CD4-positive, alpha-beta T cell treated with Interleukin-17A for 4 hours (primary cell): ENCODE results near the gene GRM1.

Experiments
- DNase-seq: peaks from one replicate; pipeline ENCODE4 v3.0.0-alpha.2; 2020; ENCODE audit warnings: mixed read lengths

The GRM1 gene

DNA sequence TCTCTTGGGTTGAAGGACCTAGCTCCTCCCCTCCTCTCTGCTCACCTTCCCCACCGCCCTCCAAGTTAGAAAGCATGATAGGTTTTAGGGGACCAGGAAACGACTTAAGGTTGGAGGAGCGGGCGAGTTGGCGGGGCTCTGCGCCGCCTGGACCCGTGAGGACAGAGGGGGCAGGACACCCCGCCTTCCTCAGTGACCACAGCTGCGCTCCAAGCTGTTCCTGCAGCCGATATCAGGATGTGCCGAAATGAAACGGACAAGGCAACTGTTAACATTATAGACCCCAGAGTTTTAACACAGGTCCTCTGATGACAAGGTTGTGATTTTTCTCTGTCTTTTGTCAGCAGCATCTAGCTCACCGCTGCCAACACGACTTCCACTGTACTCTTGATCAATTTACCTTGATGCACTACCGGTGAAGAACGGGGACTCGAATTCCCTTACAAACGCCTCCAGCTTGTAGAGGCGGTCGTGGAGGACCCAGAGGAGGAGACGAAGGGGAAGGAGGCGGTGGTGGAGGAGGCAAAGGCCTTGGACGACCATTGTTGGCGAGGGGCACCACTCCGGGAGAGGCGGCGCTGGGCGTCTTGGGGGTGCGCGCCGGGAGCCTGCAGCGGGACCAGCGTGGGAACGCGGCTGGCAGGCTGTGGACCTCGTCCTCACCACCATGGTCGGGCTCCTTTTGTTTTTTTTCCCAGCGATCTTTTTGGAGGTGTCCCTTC is at the start of gene GRM1:
GRM1 (plus strand) TSS at position 212 of the 722 bp plus-strand sequence; CDS start at position 668, 456 bp downstream.
- DNase-seq: no peak

DNA sequence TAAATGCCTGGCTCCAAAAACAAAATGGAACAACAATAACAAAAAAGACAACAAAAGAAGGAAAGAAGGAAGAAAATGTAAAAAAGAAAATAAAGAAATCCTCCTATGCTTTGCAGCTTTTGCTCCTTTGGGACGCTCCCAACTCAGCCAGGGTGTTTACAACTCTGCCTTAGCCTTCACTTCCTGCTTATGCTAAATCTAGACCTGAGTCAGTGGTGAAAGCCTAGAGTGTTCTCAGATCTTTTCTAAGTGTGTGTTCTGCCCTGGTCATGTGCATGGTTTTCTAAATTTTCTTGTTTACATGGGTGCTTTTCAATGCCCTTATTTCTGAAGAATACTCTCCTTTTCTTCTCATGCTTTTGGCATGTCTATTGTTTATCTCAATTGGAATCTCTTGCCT is 19.5 kb upstream of the GRM1 start:
- DNase-seq: no peak

DNA sequence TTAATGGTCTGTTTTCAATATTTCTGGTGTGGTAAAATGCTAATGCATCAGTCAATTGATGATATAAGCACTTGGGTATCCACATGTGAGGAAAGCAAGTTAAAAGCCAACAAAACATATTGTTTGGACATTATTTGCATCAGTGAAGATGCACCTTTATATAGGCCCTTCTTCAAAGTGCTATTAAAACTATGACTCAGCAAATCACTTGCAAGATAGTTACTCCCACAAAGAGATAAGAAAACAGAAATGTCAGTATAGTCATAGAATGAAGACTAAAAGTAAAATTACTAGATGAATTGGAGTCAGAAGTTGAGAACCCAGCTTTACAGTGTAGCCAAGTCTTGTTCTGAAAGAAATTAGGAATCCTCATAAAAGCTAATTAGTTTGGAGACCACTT is 14.6 kb upstream of the GRM1 start:
- DNase-seq: no peak

DNA sequence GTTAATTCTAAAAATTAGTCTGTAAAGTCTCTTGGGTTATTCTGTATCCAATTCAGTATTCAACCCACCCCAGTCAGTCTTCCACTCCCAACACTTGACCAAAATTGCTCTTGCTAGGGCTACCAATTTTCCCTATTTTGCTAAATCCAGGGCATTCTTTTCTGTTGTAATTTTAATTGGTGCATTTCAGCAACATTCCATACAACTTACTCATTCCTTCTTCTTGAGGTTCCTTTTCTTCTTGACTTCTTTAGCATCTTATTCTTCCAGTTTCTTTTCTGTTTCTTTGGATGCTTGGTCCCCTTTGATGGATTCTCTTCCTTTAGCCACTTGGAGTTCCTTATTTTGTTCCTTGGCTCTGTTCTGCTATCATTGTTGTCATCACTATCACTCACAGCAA is 11.2 kb upstream of the GRM1 start:
- DNase-seq: no peak

DNA sequence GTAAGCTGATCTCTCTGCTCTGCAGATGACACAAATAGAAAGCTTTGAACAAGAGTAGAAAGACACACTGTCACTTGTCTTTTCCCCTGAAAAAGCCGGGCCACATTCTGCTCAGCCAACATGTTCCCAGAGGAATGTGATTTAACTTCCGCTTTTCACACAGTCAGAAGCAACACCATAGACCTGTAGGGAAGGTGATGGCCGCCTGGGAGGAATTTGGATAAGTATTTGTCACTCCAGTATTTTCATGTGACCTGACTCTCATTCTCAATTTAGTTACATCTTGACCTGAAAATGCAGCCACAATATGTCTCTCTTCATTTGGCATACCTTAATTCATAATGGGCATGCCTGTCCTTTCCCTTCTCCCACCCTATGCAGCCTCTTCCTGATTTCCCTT is 2.0 kb upstream of the GRM1 start:
- DNase-seq: no peak

- no peak for DNase-seq
Measured at GRCh38 chr6:146027586-146028251, 1.1 kb upstream of the GRM1 start.

- DNase-seq: peak; percentile 32
Measured at GRCh38 chr6:146028252-146028795, 538 bp upstream of the GRM1 start.

- DNase-seq: no peak
Measured at GRCh38 chr6:146029573-146030184, 817 bp downstream of the GRM1 start.

GRCh38 chr6:146032387-146032786 is 3.5 kb downstream of the GRM1 start:
- DNase-seq: no peak

DNA sequence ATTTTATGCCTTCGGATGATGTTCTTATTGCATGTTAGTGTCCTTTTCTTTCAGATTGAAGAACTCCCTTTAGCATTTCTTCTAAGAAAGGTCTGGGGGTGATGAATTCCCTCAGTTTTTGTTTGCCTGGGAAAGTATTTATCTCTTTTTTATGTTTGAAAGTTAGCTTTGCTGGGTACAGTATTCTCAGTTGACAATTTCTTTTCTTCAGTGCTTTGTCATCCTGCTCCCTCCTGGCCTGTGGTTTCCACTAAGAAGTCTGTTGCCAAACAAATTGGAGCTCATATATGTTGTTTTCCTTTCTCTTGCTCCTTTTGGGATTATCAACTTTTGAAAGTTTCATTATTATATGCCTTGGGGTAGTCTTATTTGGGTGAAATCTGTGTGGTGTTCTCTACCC is 11.5 kb downstream of the GRM1 start:
- DNase-seq: no peak

- no peak for DNase-seq
Measured at GRCh38 chr6:146041282-146041681, 12.4 kb downstream of the GRM1 start.

DNA sequence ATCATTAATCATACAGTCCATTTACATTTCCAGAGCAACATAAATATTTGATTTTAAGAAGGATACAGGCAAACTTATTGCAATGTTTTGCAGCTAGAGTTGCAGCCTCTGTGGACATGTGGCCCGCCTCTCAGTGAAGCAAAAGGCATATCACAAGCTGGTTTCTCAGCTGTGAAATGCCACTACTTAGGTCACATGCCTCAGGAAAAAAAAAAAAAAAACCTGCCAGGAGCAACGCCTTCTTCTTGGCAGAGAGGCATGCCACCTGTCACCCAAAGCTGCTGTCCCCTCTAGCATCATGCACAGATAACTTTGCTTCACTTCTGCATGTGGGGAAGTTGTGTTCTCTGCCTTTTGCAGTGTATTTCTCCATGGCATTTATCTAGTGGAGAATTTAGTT is 18.5 kb downstream of the GRM1 start:
- DNase-seq: no peak

- DNase-seq: no peak
Measured at GRCh38 chr6:146050168-146050567, 21.3 kb downstream of the GRM1 start.

DNA sequence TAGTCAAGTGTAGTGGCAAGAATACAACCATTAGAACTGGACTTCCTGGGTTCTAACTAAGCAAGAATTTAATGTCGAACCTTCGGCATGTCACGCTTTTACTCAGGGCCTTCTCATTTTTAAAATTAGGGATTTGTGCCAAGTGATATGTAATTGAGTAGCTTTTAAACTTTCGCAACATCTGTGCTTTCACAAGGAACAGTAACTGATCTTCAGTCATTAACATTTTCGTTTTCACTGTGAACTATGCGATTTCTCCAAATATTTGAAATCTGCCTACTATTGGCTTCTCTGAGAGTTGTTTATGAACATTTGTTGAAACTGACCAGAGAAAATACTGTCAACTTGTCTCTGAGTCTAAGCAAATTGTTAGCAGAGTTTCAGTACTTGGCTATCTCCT is 27.6 kb downstream of the GRM1 start:
- DNase-seq: no peak

DNA sequence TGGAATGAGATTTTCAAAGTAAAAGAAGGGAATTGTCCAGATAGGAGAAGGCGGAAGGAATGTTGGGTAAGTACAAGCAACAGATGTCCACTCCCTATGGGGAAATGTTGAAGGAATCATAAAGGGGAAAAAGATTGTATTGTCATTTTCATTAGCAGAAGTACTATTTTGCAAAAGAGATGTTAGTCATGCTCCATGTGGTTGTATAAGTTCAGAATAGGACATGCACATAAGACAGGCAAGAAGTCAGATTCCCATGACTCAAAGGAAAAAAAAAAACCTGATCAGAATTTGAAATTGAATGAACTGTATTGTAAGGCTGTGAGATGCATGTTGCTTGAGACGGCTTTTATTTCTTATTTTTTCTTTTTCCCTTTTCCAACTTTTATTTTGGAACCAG is 36.8 kb downstream of the GRM1 start:
- DNase-seq: no peak

GRCh38 chr6:146066506-146066905 is 37.6 kb downstream of the GRM1 start:
- DNase-seq: no peak

- no peak for DNase-seq
Measured at GRCh38 chr6:146071781-146072180, 42.9 kb downstream of the GRM1 start.

- DNase-seq: no peak
Measured at GRCh38 chr6:146077992-146078391, 49.1 kb downstream of the GRM1 start.

DNA sequence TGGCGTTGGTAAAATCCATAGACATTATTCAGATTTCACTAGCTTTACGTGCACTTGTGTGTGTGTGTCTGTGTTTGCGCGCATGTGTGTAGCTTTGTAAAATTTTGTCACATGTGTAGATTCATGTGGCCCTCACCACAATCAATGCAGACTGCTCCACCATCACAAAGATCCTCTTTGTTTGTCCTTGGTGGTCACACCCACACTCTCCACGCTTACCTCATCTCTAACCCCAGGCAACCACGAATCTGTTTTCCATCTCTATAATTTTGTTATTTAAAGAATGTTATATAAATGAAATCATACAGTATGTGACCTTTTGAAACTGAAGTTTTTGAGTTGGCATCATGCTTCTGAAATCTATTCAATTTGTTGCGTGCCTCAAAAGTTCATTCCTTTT is 58.5 kb downstream of the GRM1 start:
- DNase-seq: no peak

DNA sequence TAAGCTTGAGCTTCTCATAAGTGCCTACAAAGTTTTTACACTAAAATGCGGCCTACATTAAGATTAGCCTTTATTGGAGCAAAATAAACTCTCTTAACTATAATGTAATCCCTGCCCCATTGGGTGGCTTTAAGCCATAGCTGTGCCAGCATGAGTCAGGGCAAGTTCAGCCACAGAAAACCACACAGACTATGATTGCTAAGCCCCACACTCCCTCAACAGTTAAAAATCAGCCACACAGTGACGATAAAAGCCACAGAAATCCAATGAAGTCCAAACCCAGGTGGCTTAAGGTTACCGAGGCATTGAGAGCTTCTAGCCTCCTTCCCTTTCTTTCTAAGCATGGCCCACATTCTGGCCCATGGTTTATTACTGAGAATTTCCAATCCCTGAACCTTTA is 61.6 kb downstream of the GRM1 start:
- DNase-seq: no peak

DNA sequence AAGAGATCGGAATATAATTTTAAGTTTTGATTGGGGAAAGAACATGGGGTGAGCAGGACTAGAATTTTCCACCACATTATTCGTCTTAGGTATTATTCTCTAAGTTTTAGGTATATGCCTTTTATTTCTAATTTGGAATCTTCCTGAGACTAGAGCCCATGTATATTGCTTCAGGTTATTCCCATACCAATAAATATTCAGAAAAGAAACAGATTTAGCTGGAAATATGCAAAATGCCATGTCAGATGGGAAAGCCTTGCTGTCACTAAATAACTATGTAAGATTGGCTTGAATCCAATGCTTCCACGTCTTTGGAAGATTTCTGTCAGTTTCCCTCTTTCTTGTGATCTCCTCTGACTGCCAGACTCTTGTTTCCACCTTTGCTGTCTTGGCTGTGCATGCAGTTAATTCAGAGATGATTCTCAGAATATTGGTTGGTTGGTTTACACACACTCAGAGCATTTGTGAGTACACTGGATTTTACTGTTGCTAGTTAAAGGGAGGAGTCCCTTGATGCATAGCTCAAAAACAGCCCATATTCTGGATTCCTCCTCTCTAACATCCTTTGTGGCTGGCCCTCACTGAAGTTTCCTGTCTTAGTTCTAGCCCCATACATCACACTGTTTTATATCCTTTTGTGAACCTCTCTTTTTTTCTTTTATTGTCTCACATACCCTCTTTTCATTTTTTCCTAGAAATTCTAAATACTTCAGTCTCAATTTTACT is 64.3 kb downstream of the GRM1 start:
- DNase-seq: no peak

GRCh38 chr6:146095481-146095880 is 66.6 kb downstream of the GRM1 start:
- DNase-seq: no peak

DNA sequence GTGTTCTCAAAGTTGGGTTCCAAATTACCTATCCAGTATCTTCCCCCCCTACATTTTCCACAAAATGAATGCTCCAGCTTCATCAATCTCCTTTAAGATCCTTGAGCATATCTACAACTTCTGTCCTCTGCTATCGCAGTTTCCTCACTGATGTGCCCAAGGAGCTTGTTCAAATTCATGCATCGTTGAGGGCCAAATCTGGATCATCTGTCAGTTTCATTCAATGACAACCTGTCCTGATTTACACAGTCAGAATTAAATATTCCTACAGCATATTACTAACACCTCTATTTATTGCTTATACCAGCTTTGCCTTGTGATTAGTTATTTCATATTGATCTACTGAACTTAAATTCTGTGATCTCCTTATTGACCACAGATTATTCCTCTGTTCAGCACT is 68.7 kb downstream of the GRM1 start:
- no peak for DNase-seq
